HCT116 (cell line): ENCODE results near the gene MAX. TPM values are rescaled to one million over a fixed set of nuclear protein-coding genes. Genes with fewer than 3 reads are reported as not detected.

Experiments
- ATAC-seq: fragments of 200-7000 bp; cut with Tn5 transposase; 2 replicates; pipeline ENCODE4 v1.9.1; 2020; ENCODE audit warnings: mild to moderate bottlenecking, moderate library complexity
- BruUV-seq: library from RNA; stranded (reverse); fragments of 400-500 nt; replicated peaks from 2 replicates; lab custom pipeline; 2021; lab: Mats Ljungman, UMichigan
- CTCF ChIA-PET: fragments of 300-600 bp; sonication (Branson Sonifier 250); formaldehyde crosslinking; loops from one replicate; lab custom pipeline; 2021; ENCODE audit warnings: antibody characterized with exemption; lab: Charles Lee
- POLR2A ChIA-PET: fragments of 300-600, 350-600 bp; sonication (Branson Sonifier 250); formaldehyde crosslinking; loops from one replicate; lab custom pipeline; 2021; ENCODE audit warnings: antibody characterized with exemption; lab: Charles Lee
- RAD21 ChIA-PET, 2 experiments: fragments of 300-600 bp; sonication (Branson Sonifier 250); formaldehyde crosslinking; loops; one replicate each; lab custom pipeline; 2023; ENCODE audit warnings: low total read pairs in 2 of 2; ENCODE audit not compliant: uncharacterized antibody in 2 of 2, unreplicated experiment in 2 of 2, low non-redundant PET in 1 of 2; lab: Charles Lee
- DNase-seq: peaks from one replicate; pipeline ENCODE4 v3.0.0-alpha.2; 2010; ENCODE audit warnings: low read depth, low spot score
- H2AFZ ChIP-seq: fragments of 200-600 bp; shearing (Covaris generic), sonication (generic); 2 replicates; pipeline ENCODE4 v1.6.1; 2017; ENCODE audit warnings: low read depth, mixed run types, mixed read lengths, antibody characterized with exemption, low read length; ENCODE audit not compliant: poor library complexity, severe bottlenecking
- H3K27ac ChIP-seq: 2 replicates; pipeline ENCODE4 v1.5.1; 2012; ENCODE audit warnings: low read depth, low read length
- H3K27me3 ChIP-seq: fragments of 200-600 bp; sonication (generic); 2 replicates; pipeline ENCODE4 v1.6.1; 2016; ENCODE audit warnings: mixed run types, low read length, mixed read lengths; ENCODE audit not compliant: insufficient read depth
- H3K36me3 ChIP-seq, 2 experiments: fragments of 200-500 bp in 1 of 2; fragments of 200-600 bp in 1 of 2; sonication (Bioruptor generic) in 1 of 2; sonication (generic) in 1 of 2; 2 replicates each; pipeline versions ENCODE4 v1.5.1 to v1.6.1; 2014 to 2016; ENCODE audit warnings: low read length in 2 of 2, inconsistent platforms in 1 of 2, mixed read lengths in 1 of 2, mixed run types in 1 of 2; ENCODE audit not compliant: insufficient read depth in 2 of 2, control insufficient read depth in 1 of 2
- H3K4me1 ChIP-seq, 2 experiments: fragments of 200-600 bp in 1 of 2; sonication (generic) in 1 of 2; 2 replicates each; pipeline versions ENCODE4 v1.5.1 to v1.6.1; 2012 to 2017; ENCODE audit warnings: low read length in 2 of 2, inconsistent platforms in 1 of 2, mild to moderate bottlenecking in 1 of 2, mixed read lengths in 1 of 2, mixed run types in 1 of 2, moderate library complexity in 1 of 2; ENCODE audit not compliant: insufficient read depth in 2 of 2, control insufficient read depth in 1 of 2
- H3K4me2 ChIP-seq: fragments of 200-600 bp; sonication (generic); 2 replicates; pipeline ENCODE4 v1.6.1; 2017; ENCODE audit warnings: mixed run types, low read length, mixed read lengths
- H3K4me3 ChIP-seq, 2 experiments: fragments of 200-600 bp in 1 of 2; sonication (generic) in 1 of 2; replicated peaks in 1 of 2; 2 replicates each; pipeline ENCODE4 v1.5.1; 2011 to 2016; ENCODE audit warnings: low read length in 2 of 2, control low read depth in 1 of 2, low read depth in 1 of 2, mild to moderate bottlenecking in 1 of 2, mixed read lengths in 1 of 2, mixed run types in 1 of 2
- H3K79me2 ChIP-seq: fragments of 200-600 bp; sonication (generic); 2 replicates; pipeline ENCODE4 v1.6.1; 2017; ENCODE audit warnings: mild to moderate bottlenecking, mixed run types, low read length, moderate library complexity, mixed read lengths; ENCODE audit not compliant: insufficient read depth
- H3K9ac ChIP-seq: fragments of 200-600 bp; sonication (generic); 2 replicates; pipeline ENCODE4 v1.6.1; 2016; ENCODE audit warnings: low read length, mixed read lengths
- H3K9me2 ChIP-seq: fragments of 200-600 bp; sonication (generic), shearing (Covaris generic); 2 replicates; pipeline ENCODE4 v1.6.1; 2017; ENCODE audit warnings: mixed run types, mild to moderate bottlenecking, moderate library complexity; ENCODE audit not compliant: insufficient read depth
- H3K9me3 ChIP-seq, 2 experiments: fragments of 200-500 bp in 1 of 2; fragments of 200-600 bp in 1 of 2; sonication (Bioruptor generic) in 1 of 2; sonication (generic) in 1 of 2; 2 replicates each; pipeline ENCODE4 v1.6.1; 2014 to 2017; ENCODE audit warnings: low read length in 2 of 2, mixed read lengths in 2 of 2, inconsistent platforms in 1 of 2, low read depth in 1 of 2, mild to moderate bottlenecking in 1 of 2, mixed run types in 1 of 2, moderate library complexity in 1 of 2; ENCODE audit not compliant: control insufficient read depth in 1 of 2, insufficient read depth in 1 of 2
- H4K20me1 ChIP-seq: fragments of 200-600 bp; sonication (generic), shearing (Covaris generic); 2 replicates; pipeline ENCODE4 v1.6.1; 2017; ENCODE audit warnings: mixed run types, mild to moderate bottlenecking, moderate library complexity; ENCODE audit not compliant: insufficient read depth
- CTCF ChIP-seq, 3 experiments: fragments of 200-600 bp in 1 of 3; sonication (generic) in 1 of 3; IDR thresholded peaks in 2 of 3; conservative IDR thresholded peaks in 1 of 3; 2 replicates each; pipeline ENCODE4 v1.5.1; 2012 to 2017; ENCODE audit warnings: low read depth in 2 of 3, low read length in 2 of 3, antibody characterized with exemption in 1 of 3, borderline replicate concordance in 1 of 3, control low read depth in 1 of 3, mild to moderate bottlenecking in 1 of 3, mixed read lengths in 1 of 3, mixed run types in 1 of 3, moderate library complexity in 1 of 3; ENCODE audit not compliant: insufficient read depth in 1 of 3
- YY1 ChIP-seq: IDR thresholded peaks from 2 replicates; pipeline ENCODE4 v1.6.1; 2011; ENCODE audit warnings: low read length, low read depth, moderate library complexity, mild to moderate bottlenecking; ENCODE audit not compliant: insufficient replicate concordance; ENCODE audit errors: extremely low read depth
- intact Hi-C: fragments of 100-400 bp; cut with micrococcal nuclease; formaldehyde crosslinking; loops from 2 replicates; pipeline ENCODE4 v1.10.0; 2022
- total RNA-seq: library from RNA; stranded (reverse); gene quantifications from one replicate; pipeline ENCODE4 v1.2.1, GENCODE V29; 2021; ENCODE audit not compliant: unreplicated experiment

MAX gene
- total RNA-seq, 1 experiment from 2014 or later, result 72.6 TPM

- RAD21 ChIA-PET, result interaction anchor here in 1 of 2 experiments (0.7 to 1.3 kb wide), 2 partner anchors 116 to 312 kb away, joined by 4 to 6 read pairs; partner anchors contain the start of gene FNTB
- POLR2A ChIA-PET, result interaction anchor here (0.8 to 1.6 kb wide), 4 partner anchors 10 to 1011 kb away, joined by 3 to 5 read pairs (median 3); no protein-coding TSS in a partner anchor
- TSS peak; percentile 82 for BruUV-seq
- peaks cover 0 to 9% of the 10 kb centered on the region in 2 experiments; a peak in 1 of 4 replicates for H3K36me3 ChIP-seq
- H3K9me3 ChIP-seq, result no peaks in the 10 kb centered on the region
- H2AFZ ChIP-seq, result peak overlapping the region; percentile 92
- peaks cover 32% of the 10 kb centered on the region for H3K79me2 ChIP-seq
- H3K9me2 ChIP-seq, result 0 out of 2 replicates have a peak, but pooled peaks cover 2% of the 10 kb centered on the region
- H3K4me1 ChIP-seq, result peaks cover 8 to 16% of the 10 kb centered on the region in 2 experiments; a peak in 2 of 4 replicates
- H3K4me3 ChIP-seq, result peak overlapping the region; percentile 59 to 62
- ATAC-seq (no peak), DNase-seq (no peak)
- H4K20me1 ChIP-seq, result no peaks in the 10 kb centered on the region
- intact Hi-C loops, result loop anchor here (5.0 kb wide), 1 partner anchor 309 kb away; the partner anchor contains the start of gene FUT8
- peak overlapping the region; percentile 95 for H3K4me2 ChIP-seq
- H3K9ac ChIP-seq, result peak overlapping the region; percentile 55
- no peak for TF ChIP-seq YY1
- peak in 2 of 3 experiments; percentile 31 to 38; a peak in 3 of 6 replicates for TF ChIP-seq CTCF (IDR thresholded peaks at IDR 0.05 in 2 of 3, conservative IDR thresholded peaks at IDR 0.05 in 1 of 3; ENCODE audit: borderline replicate concordance in 1 of 3, insufficient read depth in 1 of 3, low read depth in 2 of 3, low read length in 2 of 3)
- peak overlapping the region; percentile 52 for H3K27ac ChIP-seq
- CTCF ChIA-PET, result interaction anchor here (0.7 to 1.7 kb wide), 4 partner anchors 15 to 858 kb away, joined by 3 to 4 read pairs (median 4); no protein-coding TSS in a partner anchor
- no peaks in the 10 kb centered on the region for H3K27me3 ChIP-seq
These were observed 938 bp upstream of the MAX start for GRCh38 chr14:65103150-65103760.
